Measurements from ENCODE around the gene UBE2I. TPM values are rescaled to one million over a fixed set of nuclear protein-coding genes. Genes with fewer than 3 reads are reported as not detected.

UBE2I gene
- total RNA-seq, 1 experiment from 2014 or later, result 261 TPM

- CTCF ChIA-PET, result interaction anchor here (0.5 kb wide), 1 partner anchor 18 kb away, joined by 4 read pairs; no protein-coding TSS in a partner anchor
- H3K4me1 Mint-ChIP-seq (ENCODE audit: low read depth, unreplicated experiment), result peaks cover 20% of the 10 kb centered on the region
- TF ChIP-seq CTCF (IDR thresholded peaks at IDR 0.05; ENCODE audit: unreplicated experiment), result no peak
- H3K9me3 Mint-ChIP-seq (ENCODE audit: low read depth, unreplicated experiment), result no peaks in the 10 kb centered on the region
- peaks cover 93% of the 10 kb centered on the region for H3K36me3 Mint-ChIP-seq (ENCODE audit: insufficient read depth, unreplicated experiment)
- BruUV-seq (replicated peaks), result no TSS peak
- no peaks in the 10 kb centered on the region for H3K27me3 Mint-ChIP-seq (ENCODE audit: unreplicated experiment)
- no peak overlapping the region for H3K27ac Mint-ChIP-seq (ENCODE audit: unreplicated experiment)
- peak overlapping the region; percentile 98 for H3K4me3 Mint-ChIP-seq (ENCODE audit: low read depth, unreplicated experiment)
- intact Hi-C loops (cut with micrococcal nuclease; ENCODE audit: unreplicated experiment), result no loop called here
- DNase-seq, result no peak
These were observed 3.0 kb downstream of the UBE2I start for GRCh38 chr16:1312467-1312816.

- DNase-seq, result no peak
- no TSS peak for BruUV-seq (replicated peaks)
- intact Hi-C loops (cut with micrococcal nuclease; ENCODE audit: unreplicated experiment), result no loop called here
- peak overlapping the region; percentile 98 for H3K4me3 Mint-ChIP-seq (ENCODE audit: low read depth, unreplicated experiment)
- no peak for TF ChIP-seq CTCF (IDR thresholded peaks at IDR 0.05; ENCODE audit: unreplicated experiment)
- peaks cover 20% of the 10 kb centered on the region for H3K4me1 Mint-ChIP-seq (ENCODE audit: low read depth, unreplicated experiment)
- H3K9me3 Mint-ChIP-seq (ENCODE audit: low read depth, unreplicated experiment), result no peaks in the 10 kb centered on the region
- CTCF ChIA-PET, result interaction anchor here (0.5 kb wide), 1 partner anchor 621 kb away, joined by 6 read pairs; no protein-coding TSS in a partner anchor
- H3K27me3 Mint-ChIP-seq (ENCODE audit: unreplicated experiment), result no peaks in the 10 kb centered on the region
- peaks cover 91% of the 10 kb centered on the region for H3K36me3 Mint-ChIP-seq (ENCODE audit: insufficient read depth, unreplicated experiment)
- no peak overlapping the region for H3K27ac Mint-ChIP-seq (ENCODE audit: unreplicated experiment)
These were observed 3.5 kb downstream of the UBE2I start for GRCh38 chr16:1312903-1313302.

GRCh38 chr16:1313721-1314369 lies 4.4 kb downstream of the UBE2I start:
- CTCF ChIA-PET, result no interaction called here
- Mint-ChIP-seq H3K4me1 (ENCODE audit: low read depth, unreplicated experiment) (peaks cover 20% of the 10 kb centered on the region), H3K27me3 (ENCODE audit: unreplicated experiment) (no peaks in the 10 kb centered on the region), H3K9me3 (ENCODE audit: low read depth, unreplicated experiment) (no peaks in the 10 kb centered on the region), H3K36me3 (ENCODE audit: insufficient read depth, unreplicated experiment) (peaks cover 91% of the 10 kb centered on the region), H3K4me3 (ENCODE audit: low read depth, unreplicated experiment) (no peak overlapping the region), H3K27ac (ENCODE audit: unreplicated experiment) (no peak overlapping the region)
- intact Hi-C loops (cut with micrococcal nuclease; ENCODE audit: unreplicated experiment), result no loop called here
- no peak for DNase-seq
- BruUV-seq (replicated peaks), result no TSS peak
- TF ChIP-seq CTCF (IDR thresholded peaks at IDR 0.05; ENCODE audit: unreplicated experiment), result no peak

GRCh38 chr16:1314399-1315068 lies 5.1 kb downstream of the UBE2I start:
- no peak for TF ChIP-seq CTCF (IDR thresholded peaks at IDR 0.05; ENCODE audit: unreplicated experiment)
- peaks cover 92% of the 10 kb centered on the region for H3K36me3 Mint-ChIP-seq (ENCODE audit: insufficient read depth, unreplicated experiment)
- intact Hi-C loops (cut with micrococcal nuclease; ENCODE audit: unreplicated experiment), result no loop called here
- H3K27ac Mint-ChIP-seq (ENCODE audit: unreplicated experiment), result no peak overlapping the region
- no peaks in the 10 kb centered on the region for H3K9me3 Mint-ChIP-seq (ENCODE audit: low read depth, unreplicated experiment)
- H3K4me1 Mint-ChIP-seq (ENCODE audit: low read depth, unreplicated experiment), result peaks cover 20% of the 10 kb centered on the region
- BruUV-seq (replicated peaks), result no TSS peak
- CTCF ChIA-PET, result no interaction called here
- no peaks in the 10 kb centered on the region for H3K27me3 Mint-ChIP-seq (ENCODE audit: unreplicated experiment)
- H3K4me3 Mint-ChIP-seq (ENCODE audit: low read depth, unreplicated experiment), result no peak overlapping the region
- DNase-seq, result no peak

Data from Calu3 (cell line).